ENCODE data around the gene KDM5A. TPM values are rescaled to one million over a fixed set of nuclear protein-coding genes. Genes with fewer than 3 reads are reported as not detected.

Gene KDM5A
- total RNA-seq, 1 experiment from 2014 or later: 56.9 TPM

GRCh38 chr12:325906-326305, 63.2 kb downstream of the KDM5A start:
- no peak overlapping the region for H4K91ac ChIP-seq (ENCODE audit: insufficient read length, low read depth, low read length)
- H3K4me2 ChIP-seq (ENCODE audit: insufficient read depth, insufficient read length, low read length): no peak overlapping the region
- H3K56ac ChIP-seq (ENCODE audit: insufficient read length, low read depth, low read length): no peak overlapping the region
- H2AFZ ChIP-seq (ENCODE audit: low read length): no peak overlapping the region
- H2BK120ac ChIP-seq (ENCODE audit: low read depth, low read length, poor library complexity, severe bottlenecking): no peak overlapping the region
- H3K27me3 ChIP-seq (ENCODE audit: insufficient read depth, low read length): no peaks in the 10 kb centered on the region
- H3K4ac ChIP-seq (ENCODE audit: low read depth, low read length): no peak overlapping the region
- H2BK15ac ChIP-seq (ENCODE audit: low read depth, low read length): no peak overlapping the region
- Mint-ChIP-seq H3K36me3 (ENCODE audit: insufficient read depth in 1 of 3, low read depth in 3 of 3) (peaks cover 9 to 58% (median 52%) of the 10 kb centered on the region in 3 experiments; a peak in 6 of 7 replicates), H3K9me3 (no peaks in the 10 kb centered on the region), H3K4me1 (no peaks in the 10 kb centered on the region), H3K4me3 (no peak overlapping the region), H3K27me3 (ENCODE audit: low read depth) (no peaks in the 10 kb centered on the region), H3K27ac (no peak overlapping the region)
- H4K20me1 ChIP-seq (ENCODE audit: control insufficient read depth, insufficient read depth, insufficient read length): no peaks in the 10 kb centered on the region
- no peak overlapping the region for H2BK12ac ChIP-seq (ENCODE audit: insufficient read length, low read depth, low read length)
- no peak overlapping the region for H3K23ac ChIP-seq (ENCODE audit: insufficient read length, low read depth, low read length)
- H3K18ac ChIP-seq (ENCODE audit: insufficient read length, low read depth, low read length): no peak overlapping the region
- WGBS (ENCODE audit: extremely low coverage, insufficient read length, low lambda C conversion rate): no CpG with 5 or more reads among the region's 6 CpGs
- no peaks in the 10 kb centered on the region for H3K23me2 ChIP-seq (ENCODE audit: insufficient read length, low read depth, low read length, poor library complexity, severe bottlenecking)
- no peak overlapping the region for H2BK5ac ChIP-seq (ENCODE audit: insufficient read length, low read length)
- no peak for DNase-seq
- H2AK5ac ChIP-seq (ENCODE audit: insufficient read length, low read length): no peak overlapping the region
- no peak overlapping the region for H3K27ac ChIP-seq (ENCODE audit: insufficient read length, low read depth, low read length)
- H4K5ac ChIP-seq (ENCODE audit: insufficient read length, low read depth, low read length): no peak overlapping the region
- H3K79me1 ChIP-seq (ENCODE audit: insufficient read depth, low read depth, low read length, poor library complexity, severe bottlenecking): no peaks in the 10 kb centered on the region
- no peak overlapping the region for H3K9ac ChIP-seq (ENCODE audit: extremely low read depth, insufficient read length, low read length)
- no peaks in the 10 kb centered on the region for H3K9me3 ChIP-seq (ENCODE audit: control insufficient read depth, low read depth, low read length)
- H4K8ac ChIP-seq (replicated peaks; ENCODE audit: insufficient read length, low read depth, low read length): no peak overlapping the region
- no peak overlapping the region for H2BK20ac ChIP-seq (ENCODE audit: low read depth, low read length, poor library complexity, severe bottlenecking)
- H3K14ac ChIP-seq (ENCODE audit: insufficient read depth, low read length): no peak overlapping the region
- TF ChIP-seq CTCF (conservative IDR thresholded peaks at IDR 0.05): no peak
- no peak overlapping the region for H3T11ph ChIP-seq (ENCODE audit: low read length)
- no peaks in the 10 kb centered on the region for H3K79me2 ChIP-seq (ENCODE audit: insufficient read depth, low read length)
- no peaks in the 10 kb centered on the region for H3K4me1 ChIP-seq (ENCODE audit: insufficient read depth, low read length)

Measured in H9 (cell line).